GM18498 (cell line): ENCODE results near the gene SLC39A11.
A peak's percentile ranks its signal among the peaks of the same experiment; 100 is the strongest.
"Not testable (repeated sequence)": the region's sequence is repeated elsewhere in the genome, so short reads cannot be mapped to it uniquely, and the experiment has no call there.

Source experiments
- ATAC-seq: cut with Tn5 transposase; IDR thresholded peaks from one replicate; pipeline ENCODE4 v1.9.1; 2021; ENCODE audit warnings: mild to moderate bottlenecking, moderate library complexity; ENCODE audit not compliant: unreplicated experiment

SLC39A11 gene

GRCh38 chr17:72643575-72644216, 448.8 kb downstream of the SLC39A11 start:
- ATAC-seq: no peak

GRCh38 chr17:72642720-72643119, 449.8 kb downstream of the SLC39A11 start:
- no peak for ATAC-seq

GRCh38 chr17:72640415-72641165, 451.9 kb downstream of the SLC39A11 start:
- no peak for ATAC-seq

GRCh38 chr17:72639711-72640110, 452.8 kb downstream of the SLC39A11 start:
- no peak for ATAC-seq

GRCh38 chr17:72638932-72639331, 453.6 kb downstream of the SLC39A11 start:
- not testable (repeated sequence) for ATAC-seq

- no peak for ATAC-seq
These were observed 457.4 kb downstream of the SLC39A11 start for GRCh38 chr17:72635034-72635635.

GRCh38 chr17:72634621-72635020, 457.9 kb downstream of the SLC39A11 start:
- no peak for ATAC-seq

GRCh38 chr17:72631949-72632684, 460.4 kb downstream of the SLC39A11 start:
- no peak for ATAC-seq

GRCh38 chr17:72631568-72631948, 460.9 kb downstream of the SLC39A11 start:
- no peak for ATAC-seq

GRCh38 chr17:72624652-72625051, 467.8 kb downstream of the SLC39A11 start:
- ATAC-seq: no peak

- no peak for ATAC-seq
These were observed 468.3 kb downstream of the SLC39A11 start for GRCh38 chr17:72624226-72624625.

- no peak for ATAC-seq
These were observed 469.6 kb downstream of the SLC39A11 start for GRCh38 chr17:72622661-72623433.

GRCh38 chr17:72619976-72620650, 472.4 kb downstream of the SLC39A11 start:
- no peak for ATAC-seq

GRCh38 chr17:72618001-72618509, 474.4 kb downstream of the SLC39A11 start:
- peak; percentile 62 for ATAC-seq

GRCh38 chr17:72617557-72617956, 474.9 kb downstream of the SLC39A11 start:
- ATAC-seq: no peak

GRCh38 chr17:72616447-72616846, 476.0 kb downstream of the SLC39A11 start:
- ATAC-seq: no peak

GRCh38 chr17:72615627-72615991, 476.9 kb downstream of the SLC39A11 start:
- ATAC-seq: no peak

GRCh38 chr17:72614871-72615626, 477.4 kb downstream of the SLC39A11 start:
- ATAC-seq: no peak

- no peak for ATAC-seq
These were observed 478.0 kb downstream of the SLC39A11 start for GRCh38 chr17:72614476-72614870.
